ENCODE measurements around the gene POU4F3.
"Not testable (repeated sequence)": the region's sequence is repeated elsewhere in the genome, so short reads cannot be mapped to it uniquely, and the experiment has no call there.

The POU4F3 gene

GRCh38 chr5:146338774-146339714 is at the start of gene POU4F3:
Gene POU4F3, plus strand, starts transcription at chr5:146338839. Its CDS starts 274 bp downstream, at chr5:146339113.
- no peak for DNase-seq (ENCODE audit: low read depth in 3 of 3, low spot score in 1 of 3)

- no peak for DNase-seq (ENCODE audit: low read depth in 3 of 3, low spot score in 1 of 3)
These were observed 48.3 kb upstream of the POU4F3 start for GRCh38 chr5:146290318-146290717.

GRCh38 chr5:146291421-146292074 is 47.1 kb upstream of the POU4F3 start:
- no peak for DNase-seq (ENCODE audit: low read depth in 3 of 3, low spot score in 1 of 3)

- no peak for DNase-seq (ENCODE audit: low read depth in 3 of 3, low spot score in 1 of 3)
These were observed 42.4 kb upstream of the POU4F3 start for GRCh38 chr5:146296245-146296644.

GRCh38 chr5:146298920-146299319 is 39.7 kb upstream of the POU4F3 start:
- DNase-seq (ENCODE audit: low read depth in 3 of 3, low spot score in 1 of 3): not testable (repeated sequence)

GRCh38 chr5:146301626-146302025 is 37.0 kb upstream of the POU4F3 start:
- no peak for DNase-seq (ENCODE audit: low read depth in 3 of 3, low spot score in 1 of 3)

- DNase-seq (ENCODE audit: low read depth in 3 of 3, low spot score in 1 of 3): no peak
These were observed 36.2 kb upstream of the POU4F3 start for GRCh38 chr5:146302406-146302805.

GRCh38 chr5:146306838-146307237 is 31.8 kb upstream of the POU4F3 start:
- no peak for DNase-seq (ENCODE audit: low read depth in 3 of 3, low spot score in 1 of 3)

GRCh38 chr5:146307796-146308195 is 30.8 kb upstream of the POU4F3 start:
- no peak for DNase-seq (ENCODE audit: low read depth in 3 of 3, low spot score in 1 of 3)

- no peak for DNase-seq (ENCODE audit: low read depth in 3 of 3, low spot score in 1 of 3)
These were observed 28.1 kb upstream of the POU4F3 start for GRCh38 chr5:146310540-146310939.

- no peak for DNase-seq (ENCODE audit: low read depth in 3 of 3, low spot score in 1 of 3)
These were observed 27.4 kb upstream of the POU4F3 start for GRCh38 chr5:146311278-146311677.

GRCh38 chr5:146313027-146313426 is 25.6 kb upstream of the POU4F3 start:
- DNase-seq (ENCODE audit: low read depth in 3 of 3, low spot score in 1 of 3): no peak

GRCh38 chr5:146321571-146321970 is 17.1 kb upstream of the POU4F3 start:
- DNase-seq (ENCODE audit: low read depth in 3 of 3, low spot score in 1 of 3): no peak

- DNase-seq (ENCODE audit: low read depth in 3 of 3, low spot score in 1 of 3): no peak
These were observed 11.3 kb upstream of the POU4F3 start for GRCh38 chr5:146327257-146327870.

GRCh38 chr5:146327989-146328388 is 10.7 kb upstream of the POU4F3 start:
- no peak for DNase-seq (ENCODE audit: low read depth in 3 of 3, low spot score in 1 of 3)

GRCh38 chr5:146329697-146330096 is 8.9 kb upstream of the POU4F3 start:
- no peak for DNase-seq (ENCODE audit: low read depth in 3 of 3, low spot score in 1 of 3)

- no peak for DNase-seq (ENCODE audit: low read depth in 3 of 3, low spot score in 1 of 3)
These were observed 7.2 kb upstream of the POU4F3 start for GRCh38 chr5:146331423-146331822.

GRCh38 chr5:146334074-146334533 is 4.5 kb upstream of the POU4F3 start:
- no peak for DNase-seq (ENCODE audit: low read depth in 3 of 3, low spot score in 1 of 3)

- no peak for DNase-seq (ENCODE audit: low read depth in 3 of 3, low spot score in 1 of 3)
These were observed 2.4 kb upstream of the POU4F3 start for GRCh38 chr5:146336197-146336596.

- DNase-seq (ENCODE audit: low read depth in 3 of 3, low spot score in 1 of 3): no peak
These were observed 1.3 kb upstream of the POU4F3 start for GRCh38 chr5:146337264-146337904.

GRCh38 chr5:146337928-146338327 is 711 bp upstream of the POU4F3 start:
- no peak for DNase-seq (ENCODE audit: low read depth in 3 of 3, low spot score in 1 of 3)

Data from stimulated activated CD4-positive, alpha-beta T cell treated with anti-CD3 and anti-CD28 coated beads, TNF-alpha, amount 100 ng/mL, for 1 hour (primary cell).